OCI-LY7 (cell line): Measurements from ENCODE around the gene PHF12.

Source experiments
- EZH2phosphoT487 ChIP-seq: fragments of 200-600 bp; sonication (generic); IDR thresholded peaks from 2 replicates; pipeline ENCODE4 v1.6.1; 2018; ENCODE audit warnings: low read depth, borderline replicate concordance, mild to moderate bottlenecking, mixed run types, antibody characterized with exemption, low read length, moderate library complexity, mixed read lengths
- TF ChIP-seq, protein P1 (sequence below): fragments of 200-600 bp; sonication (generic); conservative IDR thresholded peaks from 2 replicates; pipeline ENCODE4 v1.5.1; 2014; ENCODE audit warnings: mild to moderate bottlenecking, antibody characterized with exemption, low read length, moderate library complexity, mixed read lengths

DNA sequence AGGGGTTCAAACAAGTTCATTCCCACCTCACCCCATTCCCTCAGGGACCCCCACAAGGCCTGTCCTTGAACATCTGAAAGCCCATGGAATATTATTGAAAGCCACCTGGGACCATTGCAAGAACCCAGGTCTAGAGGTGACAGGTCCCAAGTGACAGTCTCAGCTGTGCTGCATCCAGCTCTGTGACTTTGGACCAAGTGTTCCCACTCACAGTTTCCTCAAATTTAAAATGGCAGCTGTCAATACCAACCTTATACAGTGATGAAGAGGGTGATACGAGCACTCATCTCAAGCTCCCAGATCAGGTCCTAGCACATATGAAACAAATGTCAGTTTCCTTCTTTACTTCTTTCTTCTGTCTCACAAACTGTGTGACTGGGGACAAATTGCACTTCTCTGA is 87.4 kb downstream of the PHF12 start:
- TF ChIP-seq, protein P1, sequence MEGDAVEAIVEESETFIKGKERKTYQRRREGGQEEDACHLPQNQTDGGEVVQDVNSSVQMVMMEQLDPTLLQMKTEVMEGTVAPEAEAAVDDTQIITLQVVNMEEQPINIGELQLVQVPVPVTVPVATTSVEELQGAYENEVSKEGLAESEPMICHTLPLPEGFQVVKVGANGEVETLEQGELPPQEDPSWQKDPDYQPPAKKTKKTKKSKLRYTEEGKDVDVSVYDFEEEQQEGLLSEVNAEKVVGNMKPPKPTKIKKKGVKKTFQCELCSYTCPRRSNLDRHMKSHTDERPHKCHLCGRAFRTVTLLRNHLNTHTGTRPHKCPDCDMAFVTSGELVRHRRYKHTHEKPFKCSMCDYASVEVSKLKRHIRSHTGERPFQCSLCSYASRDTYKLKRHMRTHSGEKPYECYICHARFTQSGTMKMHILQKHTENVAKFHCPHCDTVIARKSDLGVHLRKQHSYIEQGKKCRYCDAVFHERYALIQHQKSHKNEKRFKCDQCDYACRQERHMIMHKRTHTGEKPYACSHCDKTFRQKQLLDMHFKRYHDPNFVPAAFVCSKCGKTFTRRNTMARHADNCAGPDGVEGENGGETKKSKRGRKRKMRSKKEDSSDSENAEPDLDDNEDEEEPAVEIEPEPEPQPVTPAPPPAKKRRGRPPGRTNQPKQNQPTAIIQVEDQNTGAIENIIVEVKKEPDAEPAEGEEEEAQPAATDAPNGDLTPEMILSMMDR: no peak
- no peak for TF ChIP-seq EZH2phosphoT487
